ENCODE results near the gene AHDC1. TPM values are rescaled to one million over a fixed set of nuclear protein-coding genes. Genes with fewer than 3 reads are reported as not detected.

AHDC1 gene
- total and polyA plus RNA-seq, 2 of the 13 experiments (the other 11 are each of a cell fraction or from before 2014, with no cell fraction given): 1.0 to 2.7 TPM

DNA sequence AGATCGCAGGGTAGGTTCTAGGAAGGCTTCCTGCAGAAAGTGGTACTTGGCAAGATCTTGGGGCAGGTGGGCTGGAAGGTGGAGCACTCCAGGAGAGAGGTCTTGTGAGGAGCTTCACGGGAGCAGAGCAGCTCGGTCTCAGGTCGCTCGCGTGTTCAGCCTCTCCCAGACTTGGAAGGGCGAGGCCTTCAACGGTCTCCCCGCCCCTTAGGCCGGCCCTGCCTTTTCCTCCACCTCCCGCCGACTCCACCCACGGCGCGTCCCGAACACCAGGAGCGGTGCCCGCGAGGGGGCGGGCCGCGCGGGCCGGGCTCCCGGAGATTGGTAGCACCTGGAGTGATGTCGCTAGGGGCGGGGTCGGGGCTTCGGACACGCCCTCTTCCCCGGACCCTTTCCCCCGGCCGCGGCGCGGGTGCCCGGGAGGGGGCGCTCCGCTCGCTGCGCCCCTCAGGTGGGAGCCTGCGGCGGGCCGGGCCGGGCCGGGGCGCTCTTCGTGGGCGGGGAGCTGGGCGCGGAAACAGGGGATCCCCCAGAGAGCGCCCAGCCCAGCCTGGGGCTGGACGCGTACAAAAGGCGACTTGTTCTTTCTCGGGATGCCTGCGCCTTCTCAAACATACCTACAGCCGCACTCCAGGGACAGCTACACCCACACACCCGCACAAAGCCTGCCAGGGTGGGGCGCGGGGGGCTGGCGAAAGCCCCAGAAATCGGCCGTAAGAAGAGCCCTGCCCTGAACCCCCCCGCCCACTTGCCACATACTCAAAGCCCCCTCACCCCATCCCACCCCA lies 35.5 kb downstream of the AHDC1 start (continued):
- TF ChIP-seq, protein P1, sequence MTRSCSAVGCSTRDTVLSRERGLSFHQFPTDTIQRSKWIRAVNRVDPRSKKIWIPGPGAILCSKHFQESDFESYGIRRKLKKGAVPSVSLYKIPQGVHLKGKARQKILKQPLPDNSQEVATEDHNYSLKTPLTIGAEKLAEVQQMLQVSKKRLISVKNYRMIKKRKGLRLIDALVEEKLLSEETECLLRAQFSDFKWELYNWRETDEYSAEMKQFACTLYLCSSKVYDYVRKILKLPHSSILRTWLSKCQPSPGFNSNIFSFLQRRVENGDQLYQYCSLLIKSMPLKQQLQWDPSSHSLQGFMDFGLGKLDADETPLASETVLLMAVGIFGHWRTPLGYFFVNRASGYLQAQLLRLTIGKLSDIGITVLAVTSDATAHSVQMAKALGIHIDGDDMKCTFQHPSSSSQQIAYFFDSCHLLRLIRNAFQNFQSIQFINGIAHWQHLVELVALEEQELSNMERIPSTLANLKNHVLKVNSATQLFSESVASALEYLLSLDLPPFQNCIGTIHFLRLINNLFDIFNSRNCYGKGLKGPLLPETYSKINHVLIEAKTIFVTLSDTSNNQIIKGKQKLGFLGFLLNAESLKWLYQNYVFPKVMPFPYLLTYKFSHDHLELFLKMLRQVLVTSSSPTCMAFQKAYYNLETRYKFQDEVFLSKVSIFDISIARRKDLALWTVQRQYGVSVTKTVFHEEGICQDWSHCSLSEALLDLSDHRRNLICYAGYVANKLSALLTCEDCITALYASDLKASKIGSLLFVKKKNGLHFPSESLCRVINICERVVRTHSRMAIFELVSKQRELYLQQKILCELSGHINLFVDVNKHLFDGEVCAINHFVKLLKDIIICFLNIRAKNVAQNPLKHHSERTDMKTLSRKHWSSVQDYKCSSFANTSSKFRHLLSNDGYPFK (CRISPR knock-in tag; IDR thresholded peaks at IDR 0.05; ENCODE audit: borderline replicate concordance): no peak
- TF ChIP-seq CCAR2 (optimal IDR thresholded peaks at IDR 0.05; ENCODE audit: low read depth, low read length) (no peak), ZNF737 (CRISPR knock-in tag; IDR thresholded peaks at IDR 0.05; ENCODE audit: borderline replicate concordance) (no peak), ZNF224 (CRISPR knock-in tag; IDR thresholded peaks at IDR 0.05) (no peak), RNF2 (conservative IDR thresholded peaks at IDR 0.05; ENCODE audit: low read depth) (0 out of 2 replicates have a peak, but pooled peaks have one; percentile 34), TAF1 (CRISPR knock-in tag; IDR thresholded peaks at IDR 0.05) (peak; percentile 44; the same call in 1 of the 2 replicates), ZNF784 (CRISPR knock-in tag; IDR thresholded peaks at IDR 0.05; ENCODE audit: borderline replicate concordance) (0 out of 2 replicates have a peak, but pooled peaks have one; percentile 8), ZBTB26 (CRISPR knock-in tag; IDR thresholded peaks at IDR 0.05; ENCODE audit: borderline replicate concordance) (no peak), RAD21 (CRISPR knock-in tag; IDR thresholded peaks at IDR 0.05) (peak; percentile 87), ERF (CRISPR knock-in tag; IDR thresholded peaks at IDR 0.05) (peak; percentile 61; the same call in 1 of the 2 replicates), FOSL2 (CRISPR knock-in tag; IDR thresholded peaks at IDR 0.05) (peak; percentile 14; the same call in 1 of the 2 replicates), ZNF503 (CRISPR knock-in tag; IDR thresholded peaks at IDR 0.05) (no peak)
- TF ChIP-seq, protein P2, sequence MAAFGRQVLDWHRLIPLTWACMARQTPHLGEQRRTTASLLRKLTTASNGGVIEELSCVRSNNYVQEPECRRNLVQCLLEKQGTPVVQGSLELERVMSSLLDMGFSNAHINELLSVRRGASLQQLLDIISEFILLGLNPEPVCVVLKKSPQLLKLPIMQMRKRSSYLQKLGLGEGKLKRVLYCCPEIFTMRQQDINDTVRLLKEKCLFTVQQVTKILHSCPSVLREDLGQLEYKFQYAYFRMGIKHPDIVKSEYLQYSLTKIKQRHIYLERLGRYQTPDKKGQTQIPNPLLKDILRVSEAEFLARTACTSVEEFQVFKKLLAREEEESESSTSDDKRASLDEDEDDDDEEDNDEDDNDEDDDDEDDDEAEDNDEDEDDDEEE (CRISPR knock-in tag; IDR thresholded peaks at IDR 0.05): peak; percentile 52; the same call in 1 of the 2 replicates
- TF ChIP-seq, protein P3, sequence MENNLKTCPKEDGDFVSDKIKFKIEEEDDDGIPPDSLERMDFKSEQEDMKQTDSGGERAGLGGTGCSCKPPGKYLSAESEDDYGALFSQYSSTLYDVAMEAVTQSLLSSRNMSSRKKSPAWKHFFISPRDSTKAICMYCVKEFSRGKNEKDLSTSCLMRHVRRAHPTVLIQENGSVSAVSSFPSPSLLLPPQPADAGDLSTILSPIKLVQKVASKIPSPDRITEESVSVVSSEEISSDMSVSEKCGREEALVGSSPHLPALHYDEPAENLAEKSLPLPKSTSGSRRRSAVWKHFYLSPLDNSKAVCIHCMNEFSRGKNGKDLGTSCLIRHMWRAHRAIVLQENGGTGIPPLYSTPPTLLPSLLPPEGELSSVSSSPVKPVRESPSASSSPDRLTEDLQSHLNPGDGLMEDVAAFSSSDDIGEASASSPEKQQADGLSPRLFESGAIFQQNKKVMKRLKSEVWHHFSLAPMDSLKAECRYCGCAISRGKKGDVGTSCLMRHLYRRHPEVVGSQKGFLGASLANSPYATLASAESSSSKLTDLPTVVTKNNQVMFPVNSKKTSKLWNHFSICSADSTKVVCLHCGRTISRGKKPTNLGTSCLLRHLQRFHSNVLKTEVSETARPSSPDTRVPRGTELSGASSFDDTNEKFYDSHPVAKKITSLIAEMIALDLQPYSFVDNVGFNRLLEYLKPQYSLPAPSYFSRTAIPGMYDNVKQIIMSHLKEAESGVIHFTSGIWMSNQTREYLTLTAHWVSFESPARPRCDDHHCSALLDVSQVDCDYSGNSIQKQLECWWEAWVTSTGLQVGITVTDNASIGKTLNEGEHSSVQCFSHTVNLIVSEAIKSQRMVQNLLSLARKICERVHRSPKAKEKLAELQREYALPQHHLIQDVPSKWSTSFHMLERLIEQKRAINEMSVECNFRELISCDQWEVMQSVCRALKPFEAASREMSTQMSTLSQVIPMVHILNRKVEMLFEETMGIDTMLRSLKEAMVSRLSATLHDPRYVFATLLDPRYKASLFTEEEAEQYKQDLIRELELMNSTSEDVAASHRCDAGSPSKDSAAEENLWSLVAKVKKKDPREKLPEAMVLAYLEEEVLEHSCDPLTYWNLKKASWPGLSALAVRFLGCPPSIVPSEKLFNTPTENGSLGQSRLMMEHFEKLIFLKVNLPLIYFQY (CRISPR knock-in tag; IDR thresholded peaks at IDR 0.05; ENCODE audit: borderline replicate concordance): peak; percentile 95

Measured in HepG2 (cell line).